Measurements from ENCODE around the gene SENP5. TPM values are rescaled to one million over a fixed set of nuclear protein-coding genes. Genes with fewer than 3 reads are reported as not detected.

SENP5 gene
- total and polyA plus RNA-seq, 2 donors = 11.3 to 24.8 TPM

DNA sequence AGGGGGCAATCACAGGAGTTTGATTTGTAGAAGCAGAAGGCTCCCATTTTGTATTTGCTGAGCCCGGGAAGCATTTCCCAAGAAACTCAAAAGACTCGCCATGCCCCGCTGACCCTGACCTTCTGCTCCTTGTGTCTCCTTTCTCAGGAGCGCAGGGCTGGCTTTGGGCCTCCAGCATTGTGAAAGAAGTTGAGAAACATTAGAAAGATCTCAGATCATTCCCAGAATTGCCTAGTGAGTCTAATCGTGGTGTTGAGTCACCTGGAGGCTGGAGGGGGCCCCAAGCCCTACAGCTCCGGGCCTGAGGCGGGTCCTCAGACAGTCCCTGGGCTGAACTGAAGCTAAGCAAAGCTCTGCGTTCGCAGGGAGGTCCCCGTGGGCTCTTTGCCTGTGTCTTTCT, 111.8 kb downstream of the SENP5 start:
- Histone ChIP-seq H3K36me3 (ENCODE audit: control insufficient read depth in 2 of 2, insufficient read depth in 2 of 2, low read length in 1 of 2) (no peaks in the 10 kb centered on the region), H3K4me1 (ENCODE audit: control insufficient read depth in 2 of 2, insufficient read depth in 2 of 2, low read length in 2 of 2) (peaks cover 0 to 19% of the 10 kb centered on the region in 2 donors), H3K4me3 (ENCODE audit: low read length in 2 of 2) (no peak overlapping the region), H3K9me3 (ENCODE audit: control insufficient read depth in 2 of 2, insufficient read depth in 1 of 2, low read length in 1 of 2) (peaks cover 0 to 12% of the 10 kb centered on the region in 2 donors), H3K27ac (ENCODE audit: low read depth in 1 of 2, low read length in 1 of 2) (no peak overlapping the region), H3K27me3 (ENCODE audit: control insufficient read depth in 2 of 2, insufficient read depth in 1 of 2, low read length in 1 of 2) (no peaks in the 10 kb centered on the region)
- no peak for DNase-seq (ENCODE audit: low read depth in 6 of 9, low spot score in 9 of 9)
- 90% methylated on average over 10 of the region's 10 CpGs for WGBS

DNA sequence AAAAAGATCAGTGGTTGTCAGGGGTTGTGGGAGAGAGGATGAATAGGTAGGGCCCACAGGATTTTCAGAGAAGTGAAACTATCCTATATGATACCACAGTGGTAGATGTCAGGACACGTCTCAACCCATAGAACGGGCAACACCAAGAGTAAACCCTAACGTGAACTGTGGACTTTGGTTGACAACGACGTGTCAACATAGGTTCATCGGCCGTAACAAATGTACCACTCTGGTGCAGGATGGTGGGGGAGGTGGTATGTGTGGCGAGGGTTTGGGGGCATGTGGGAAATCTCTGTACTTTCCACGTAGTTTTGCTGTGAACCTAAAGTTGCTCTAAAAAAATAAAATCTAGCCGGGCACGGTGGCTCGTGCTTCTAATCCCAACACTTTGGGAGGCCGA, 113.9 kb downstream of the SENP5 start:
- Histone ChIP-seq H3K4me3 (ENCODE audit: low read length in 2 of 2) (no peak overlapping the region), H3K9me3 (ENCODE audit: control insufficient read depth in 2 of 2, insufficient read depth in 1 of 2, low read length in 1 of 2) (peaks cover 0 to 12% of the 10 kb centered on the region in 2 donors), H3K36me3 (ENCODE audit: control insufficient read depth in 2 of 2, insufficient read depth in 2 of 2, low read length in 1 of 2) (no peaks in the 10 kb centered on the region), H3K4me1 (ENCODE audit: control insufficient read depth in 2 of 2, insufficient read depth in 2 of 2, low read length in 2 of 2) (peaks cover 0 to 16% of the 10 kb centered on the region in 2 donors), H3K27ac (ENCODE audit: low read depth in 1 of 2, low read length in 1 of 2) (no peak overlapping the region), H3K27me3 (ENCODE audit: control insufficient read depth in 2 of 2, insufficient read depth in 1 of 2, low read length in 1 of 2) (no peaks in the 10 kb centered on the region)
- no peak for DNase-seq (ENCODE audit: low read depth in 6 of 9, low spot score in 9 of 9)
- WGBS = 97% methylated on average over 13 of the region's 13 CpGs

DNA sequence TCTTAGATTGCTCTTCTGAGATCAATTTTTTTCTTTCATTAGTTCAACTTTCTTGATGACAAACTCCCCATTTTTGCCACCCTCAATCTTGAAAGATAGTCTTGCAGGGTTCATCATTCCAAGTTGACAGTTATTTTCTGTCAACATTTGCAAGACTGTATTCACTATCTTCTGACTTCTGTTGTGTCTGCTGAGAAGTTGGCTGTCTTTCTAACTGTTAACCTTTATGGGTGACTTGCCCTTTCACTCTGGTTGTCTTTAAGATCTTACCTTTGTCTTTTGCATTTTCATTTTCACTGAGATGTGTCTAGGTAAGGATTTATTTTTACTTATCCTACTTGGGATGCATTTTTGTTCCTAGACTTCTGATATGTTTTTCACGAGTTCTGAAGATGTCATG, 115.5 kb downstream of the SENP5 start:
- Histone ChIP-seq H3K9me3 (ENCODE audit: control insufficient read depth in 2 of 2, insufficient read depth in 1 of 2, low read length in 1 of 2) (peaks cover 0 to 12% of the 10 kb centered on the region in 2 donors), H3K36me3 (ENCODE audit: control insufficient read depth in 2 of 2, insufficient read depth in 2 of 2, low read length in 1 of 2) (no peaks in the 10 kb centered on the region), H3K27me3 (ENCODE audit: control insufficient read depth in 2 of 2, insufficient read depth in 1 of 2, low read length in 1 of 2) (no peaks in the 10 kb centered on the region), H3K4me3 (ENCODE audit: low read length in 2 of 2) (no peak overlapping the region), H3K27ac (ENCODE audit: low read depth in 1 of 2, low read length in 1 of 2) (no peak overlapping the region), H3K4me1 (ENCODE audit: control insufficient read depth in 2 of 2, insufficient read depth in 2 of 2, low read length in 2 of 2) (peaks cover 0 to 15% of the 10 kb centered on the region in 2 donors)
- DNase-seq (ENCODE audit: low read depth in 6 of 9, low spot score in 9 of 9) = no peak
- WGBS = 86% methylated on average over 1 of the region's 1 CpG

Other genes starting within 250 kb of the SENP5 start
- gene NRROS, start 228.2 kb upstream of the SENP5 start, total RNA-seq = 6.3 TPM
- 5.2 TPM for gene NRROS, start 228.2 kb upstream of the SENP5 start, polyA plus RNA-seq
- gene CEP19, start 155.7 kb upstream of the SENP5 start, total RNA-seq = 8.5 TPM
- gene CEP19, start 155.7 kb upstream of the SENP5 start, polyA plus RNA-seq = 2.5 TPM
- 28.1 TPM for gene PIGX, start 155.5 kb upstream of the SENP5 start, total RNA-seq
- gene PIGX, start 155.5 kb upstream of the SENP5 start, polyA plus RNA-seq = 13.4 TPM
- gene PAK2, start 128.1 kb upstream of the SENP5 start, total RNA-seq = 29.1 TPM
- gene PAK2, start 128.1 kb upstream of the SENP5 start, polyA plus RNA-seq = 47.4 TPM
- 46.6 TPM for gene NCBP2, start 74.6 kb downstream of the SENP5 start, total RNA-seq
- 77.5 TPM for gene NCBP2, start 74.6 kb downstream of the SENP5 start, polyA plus RNA-seq
- 2.0 TPM for gene PIGZ, start 100.9 kb downstream of the SENP5 start, total RNA-seq
- 3.4 TPM for gene PIGZ, start 100.9 kb downstream of the SENP5 start, polyA plus RNA-seq
- gene MELTF, start 161.9 kb downstream of the SENP5 start, total RNA-seq = 4.3 TPM
- 3.2 TPM for gene MELTF, start 161.9 kb downstream of the SENP5 start, polyA plus RNA-seq